Measurements from ENCODE around the gene OGDHL. TPM values are rescaled to one million over a fixed set of nuclear protein-coding genes. Genes with fewer than 3 reads are reported as not detected.

The OGDHL gene
- total and polyA plus RNA-seq, 2 of the 13 experiments (the other 11 are each of a cell fraction or from before 2014, with no cell fraction given) = 3.0 to 9.8 TPM

GRCh38 chr10:49710966-49711365 lies 51.2 kb downstream of the OGDHL start (continued):
- TF ChIP-seq ARID4A (CRISPR knock-in tag; IDR thresholded peaks at IDR 0.05; ENCODE audit: borderline replicate concordance) = no peak
- no peak for TF ChIP-seq FOSL2 (CRISPR knock-in tag; IDR thresholded peaks at IDR 0.05)
- TF ChIP-seq KDM2A (CRISPR knock-in tag; IDR thresholded peaks at IDR 0.05; ENCODE audit: borderline replicate concordance, low read depth) = no peak
- no peak for TF ChIP-seq ZNF780A (CRISPR knock-in tag; IDR thresholded peaks at IDR 0.05)

GRCh38 chr10:49709934-49710333 lies 52.2 kb downstream of the OGDHL start:
- 15% methylated on average over 4 of the region's 5 CpGs for WGBS (ENCODE audit: low lambda C conversion rate)
- peaks cover 5 to 17% of the 10 kb centered on the region in 2 experiments; a peak in 4 of 5 replicates for H3K27me3 ChIP-seq (ENCODE audit: control insufficient read depth in 1 of 2, insufficient read depth in 2 of 2, low read length in 2 of 2)
- in situ Hi-C loops (cut with HindIII; ENCODE audit: extremely low pct_ligation_motif_present, low pct_unique_long_range_greater_than_20kb) (no loop called here), intact Hi-C loops (cut with micrococcal nuclease; ENCODE audit: unreplicated experiment) (no loop called here)
- H3K79me2 ChIP-seq (ENCODE audit: insufficient read depth, low read length) = no peaks in the 10 kb centered on the region
- ATAC-seq = no peak
- no peak overlapping the region for H3K27ac ChIP-seq (ENCODE audit: extremely low read length, insufficient read depth, low read length)
- CTCF ChIA-PET (ENCODE audit: low intra/inter-chr PET ratio, low total read pairs) = no interaction called here
- DNase-seq (ENCODE audit: low spot score) = no peak
- no peak for FAIRE-seq
- H2AFZ ChIP-seq (ENCODE audit: low read length) = no peak overlapping the region
- H3K4me2 ChIP-seq (ENCODE audit: low read depth, low read length) = no peak overlapping the region
- no peak overlapping the region for H3K9ac ChIP-seq (ENCODE audit: insufficient read depth, low read depth, low read length)
- H4K20me1 ChIP-seq (ENCODE audit: insufficient read depth, low read length) = no peaks in the 10 kb centered on the region
- H3K9me3 ChIP-seq (ENCODE audit: low read length) = no peaks in the 10 kb centered on the region
- H3K4me1 ChIP-seq (ENCODE audit: insufficient read depth, low read length) = no peaks in the 10 kb centered on the region
- no TSS peak for BruUV-seq (replicated peaks)
- POLR2A ChIA-PET = no interaction called here
- H3K36me3 ChIP-seq (replicated peaks in 1 of 2; ENCODE audit: control insufficient read depth in 1 of 2, insufficient read depth in 2 of 2, low read length in 2 of 2) = no peaks in the 10 kb centered on the region
- no peak overlapping the region for H3K4me3 ChIP-seq (replicated peaks in 1 of 3; ENCODE audit: insufficient read depth in 1 of 3, low read depth in 2 of 3, low read length in 3 of 3)
- TF ChIP-seq EED (CRISPR knock-in tag; IDR thresholded peaks at IDR 0.05) = no peak
- TF ChIP-seq ZNF543 (CRISPR knock-in tag; IDR thresholded peaks at IDR 0.05) = no peak
- TF ChIP-seq ZNF354B (CRISPR knock-in tag; IDR thresholded peaks at IDR 0.05) = no peak
- no peak for TF ChIP-seq ZNF678 (CRISPR knock-in tag; IDR thresholded peaks at IDR 0.05)
- no peak for TF ChIP-seq ZBTB49 (CRISPR knock-in tag; IDR thresholded peaks at IDR 0.05; ENCODE audit: borderline replicate concordance)
- TF ChIP-seq ZNF337 (CRISPR knock-in tag; IDR thresholded peaks at IDR 0.05; ENCODE audit: borderline replicate concordance, low read depth) = no peak
- no peak for TF ChIP-seq ZNF589 (CRISPR knock-in tag; conservative IDR thresholded peaks at IDR 0.05)
- no peak for TF ChIP-seq SP5 (CRISPR knock-in tag; IDR thresholded peaks at IDR 0.05; ENCODE audit: borderline replicate concordance, low read depth)
- TF ChIP-seq MEIS1 (CRISPR knock-in tag; IDR thresholded peaks at IDR 0.05; ENCODE audit: borderline replicate concordance) = no peak
- no peak for TF ChIP-seq ZNF367 (CRISPR knock-in tag; IDR thresholded peaks at IDR 0.05; ENCODE audit: borderline replicate concordance)
- TF ChIP-seq TARDBP (CRISPR knock-in tag; IDR thresholded peaks at IDR 0.05) = no peak
- TF ChIP-seq ZNF572 (CRISPR knock-in tag; IDR thresholded peaks at IDR 0.05) = no peak
- TF ChIP-seq ZMYM2 (CRISPR knock-in tag; IDR thresholded peaks at IDR 0.05) = no peak
- no peak for TF ChIP-seq ZNF720 (CRISPR knock-in tag; IDR thresholded peaks at IDR 0.05)
- TF ChIP-seq SOX6 (IDR thresholded peaks at IDR 0.05) = no peak
- TF ChIP-seq SOX6 (CRISPR knock-in tag; IDR thresholded peaks at IDR 0.05) = no peak
- TF ChIP-seq HOXA5 (CRISPR knock-in tag; IDR thresholded peaks at IDR 0.05) = no peak
